Endothelial cell of umbilical vein (primary cell): ENCODE data around the gene VARS1.
"Not testable (repeated sequence)": the region's sequence is repeated elsewhere in the genome, so short reads cannot be mapped to it uniquely, and the experiment has no call there.

Experiments used
- EZH2 ChIP-seq: IDR thresholded peaks from 2 replicates; pipeline ENCODE4 v1.6.1; 2012; ENCODE audit warnings: borderline replicate concordance, low read depth, mild to moderate bottlenecking, moderate library complexity, low read length, inconsistent platforms; ENCODE audit not compliant: severe bottlenecking
- GATA2 ChIP-seq: IDR thresholded peaks from 2 replicates; pipeline ENCODE4 v1.7.0; 2011; ENCODE audit warnings: low read depth, mild to moderate bottlenecking, moderate library complexity, mixed read lengths, low read length; ENCODE audit not compliant: insufficient read length, insufficient read depth
- JUN ChIP-seq: IDR thresholded peaks from 2 replicates; pipeline ENCODE4 v1.6.1; 2011; ENCODE audit warnings: borderline replicate concordance, low read depth; ENCODE audit not compliant: insufficient read length, insufficient read depth
- MAX ChIP-seq: IDR thresholded peaks from 2 replicates; pipeline ENCODE4 v1.6.1; 2011; ENCODE audit not compliant: insufficient read depth, insufficient read length
- MYC ChIP-seq: IDR thresholded peaks from one replicate; pipeline ENCODE4 v1.6.1; 2011; ENCODE audit warnings: mild to moderate bottlenecking, low read depth, low read length
- POLR2A ChIP-seq: IDR thresholded peaks from 2 replicates; pipeline ENCODE4 v1.6.1; 2012; ENCODE audit warnings: low read depth, mild to moderate bottlenecking, control low read depth, low read length
- POLR2AphosphoS5 ChIP-seq: IDR thresholded peaks from 2 replicates; pipeline ENCODE4 v1.6.1; 2012; ENCODE audit warnings: low read depth, mild to moderate bottlenecking, control low read depth, low read length, moderate library complexity; ENCODE audit not compliant: insufficient read depth
- TF ChIP-seq, protein P1 (sequence below), 2 donors: IDR thresholded peaks; 1 replicate in 1 of 2; 2 replicates in 1 of 2; pipeline ENCODE4 v1.5.1; 2011; ENCODE audit warnings: low read length in 2 of 2, mild to moderate bottlenecking in 2 of 2, moderate library complexity in 2 of 2, control low read depth in 1 of 2, inconsistent platforms in 1 of 2, low read depth in 1 of 2; ENCODE audit not compliant: insufficient read depth in 1 of 2; ENCODE audit errors: extremely low read depth in 1 of 2

DNA sequence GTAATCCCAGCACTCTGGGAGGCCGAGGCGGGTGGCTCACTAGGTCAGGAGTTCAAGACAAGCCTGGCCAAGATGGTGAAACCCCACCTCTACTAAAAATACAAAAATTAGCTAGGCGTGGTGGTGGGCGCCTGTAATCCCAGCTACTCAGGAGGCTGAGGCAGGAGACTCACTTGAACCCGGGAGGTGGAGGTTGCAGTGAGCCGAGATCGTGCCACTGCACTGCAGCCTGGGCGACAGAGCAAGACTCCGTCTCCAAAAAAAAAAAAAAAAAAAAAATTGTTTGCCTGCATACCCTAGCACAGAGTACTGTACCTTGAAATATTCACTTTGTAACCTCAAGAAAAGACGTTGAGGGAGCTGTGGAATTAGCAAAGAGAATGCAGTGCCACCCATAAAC lies 24.8 kb upstream of the VARS1 start:
- TF ChIP-seq, protein P1, sequence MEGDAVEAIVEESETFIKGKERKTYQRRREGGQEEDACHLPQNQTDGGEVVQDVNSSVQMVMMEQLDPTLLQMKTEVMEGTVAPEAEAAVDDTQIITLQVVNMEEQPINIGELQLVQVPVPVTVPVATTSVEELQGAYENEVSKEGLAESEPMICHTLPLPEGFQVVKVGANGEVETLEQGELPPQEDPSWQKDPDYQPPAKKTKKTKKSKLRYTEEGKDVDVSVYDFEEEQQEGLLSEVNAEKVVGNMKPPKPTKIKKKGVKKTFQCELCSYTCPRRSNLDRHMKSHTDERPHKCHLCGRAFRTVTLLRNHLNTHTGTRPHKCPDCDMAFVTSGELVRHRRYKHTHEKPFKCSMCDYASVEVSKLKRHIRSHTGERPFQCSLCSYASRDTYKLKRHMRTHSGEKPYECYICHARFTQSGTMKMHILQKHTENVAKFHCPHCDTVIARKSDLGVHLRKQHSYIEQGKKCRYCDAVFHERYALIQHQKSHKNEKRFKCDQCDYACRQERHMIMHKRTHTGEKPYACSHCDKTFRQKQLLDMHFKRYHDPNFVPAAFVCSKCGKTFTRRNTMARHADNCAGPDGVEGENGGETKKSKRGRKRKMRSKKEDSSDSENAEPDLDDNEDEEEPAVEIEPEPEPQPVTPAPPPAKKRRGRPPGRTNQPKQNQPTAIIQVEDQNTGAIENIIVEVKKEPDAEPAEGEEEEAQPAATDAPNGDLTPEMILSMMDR (IDR thresholded peaks at IDR 0.05; ENCODE audit: extremely low read depth in 1 of 2, insufficient read depth in 1 of 2, low read depth in 1 of 2, low read length in 2 of 2), result not testable (repeated sequence)
- not testable (repeated sequence) for TF ChIP-seq EZH2, POLR2A, POLR2AphosphoS5, MYC, JUN, MAX, GATA2
